GM12891 (cell line): ENCODE results near the gene ARHGEF37.

Experiments
- POLR2AphosphoS5 ChIP-seq: IDR thresholded peaks from 2 replicates; pipeline ENCODE4 v1.6.1; 2011; ENCODE audit warnings: low read depth, low read length, control low read depth
- SPI1 ChIP-seq: IDR thresholded peaks from 2 replicates; pipeline ENCODE4 v1.6.1; 2011; ENCODE audit warnings: low read depth, low read length, control low read depth

- TF ChIP-seq POLR2AphosphoS5 = no peak
- TF ChIP-seq SPI1 = no peak
Observed at GRCh38 chr5:149674686-149675085, 93.4 kb downstream of the ARHGEF37 start.
